Measurements from ENCODE around the gene ARSG. TPM values are rescaled to one million over a fixed set of nuclear protein-coding genes. Genes with fewer than 3 reads are reported as not detected.

ARSG gene
- polyA plus RNA-seq, 2 of the 4 experiments (the other 2 are of a cell fraction) = 0.57 to 1.7 TPM

DNA sequence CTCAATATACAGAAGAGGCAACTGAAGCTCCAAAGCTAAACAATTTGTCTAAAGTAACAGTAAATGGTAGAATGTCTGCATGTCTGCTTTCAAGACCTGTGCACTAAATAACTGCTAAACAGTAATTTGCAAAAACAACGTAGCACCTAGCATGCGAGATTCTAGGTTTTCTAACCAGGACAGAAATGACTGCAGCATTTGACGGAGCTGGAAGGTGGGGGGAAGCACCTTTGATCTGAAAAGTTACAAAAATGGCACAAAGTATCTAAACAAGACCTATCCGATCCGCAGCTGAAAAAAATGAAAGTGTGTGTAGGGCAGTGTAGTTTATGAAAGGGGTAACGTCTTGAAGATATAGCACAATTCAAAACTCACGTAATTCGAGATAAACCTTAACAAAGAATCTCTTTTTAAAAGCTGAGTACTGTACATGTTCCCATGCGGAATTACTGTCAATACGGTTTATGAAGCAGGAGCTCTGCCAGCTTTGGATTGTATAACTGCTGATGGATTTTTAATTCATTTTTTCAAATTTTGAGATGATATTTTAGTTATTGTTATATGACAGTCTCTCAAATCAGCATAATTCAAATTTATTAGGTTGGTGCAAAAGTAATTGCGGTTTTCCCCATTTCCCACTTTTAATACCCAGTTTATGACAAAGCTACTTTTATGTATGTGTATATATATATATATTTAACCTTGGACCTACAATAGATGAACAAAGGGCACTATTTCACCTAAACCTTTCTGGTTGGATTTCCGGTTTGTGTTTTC, 167.2 kb downstream of the ARSG start:
- DNase-seq (ENCODE audit: low read depth in 1 of 2, low spot score in 1 of 2) = no peak
- Histone ChIP-seq H3K4me1 (peaks cover 19% of the 10 kb centered on the region), H3K27ac (no peak overlapping the region), H3K4me3 (peak overlapping the region; percentile 92), H3K9me3 (no peaks in the 10 kb centered on the region), H3K4me2 (peak overlapping the region; percentile 93)
- CTCF ChIA-PET = interaction anchor here (0.6 to 11.7 kb wide), 15 partner anchors 8 to 567 kb away, joined by 3 to 115 read pairs (median 5); no protein-coding TSS in a partner anchor
- POLR2A ChIA-PET = interaction anchor here (0.6 to 2.6 kb wide), 7 partner anchors 13 to 439 kb away, joined by 3 to 20 read pairs (median 4); partner anchors contain the start of genes AMZ2 and KPNA2
- ATAC-seq = no peak
- TF ChIP-seq SMC3 (IDR thresholded peaks at IDR 0.05) (no peak), RNF2 (IDR thresholded peaks at IDR 0.05; ENCODE audit: borderline replicate concordance, low read depth) (no peak), NR3C1 (IDR thresholded peaks at IDR 0.05) (no peak), TP53 (CRISPR knock-in tag; IDR thresholded peaks at IDR 0.05) (no peak), POLR2A (IDR thresholded peaks at IDR 0.05; ENCODE audit: low read length) (no peak), FOSB (CRISPR knock-in tag; IDR thresholded peaks at IDR 0.05) (no peak), HOXA7 (CRISPR knock-in tag; IDR thresholded peaks at IDR 0.05) (no peak), RAD21 (conservative IDR thresholded peaks at IDR 0.05 in 1 of 2, IDR thresholded peaks at IDR 0.05 in 1 of 2) (no peak), KDM1A (IDR thresholded peaks at IDR 0.05; ENCODE audit: low read depth) (no peak), JUN (IDR thresholded peaks at IDR 0.05) (no peak)
- TF ChIP-seq, protein P1, sequence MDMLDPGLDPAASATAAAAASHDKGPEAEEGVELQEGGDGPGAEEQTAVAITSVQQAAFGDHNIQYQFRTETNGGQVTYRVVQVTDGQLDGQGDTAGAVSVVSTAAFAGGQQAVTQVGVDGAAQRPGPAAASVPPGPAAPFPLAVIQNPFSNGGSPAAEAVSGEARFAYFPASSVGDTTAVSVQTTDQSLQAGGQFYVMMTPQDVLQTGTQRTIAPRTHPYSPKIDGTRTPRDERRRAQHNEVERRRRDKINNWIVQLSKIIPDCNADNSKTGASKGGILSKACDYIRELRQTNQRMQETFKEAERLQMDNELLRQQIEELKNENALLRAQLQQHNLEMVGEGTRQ (IDR thresholded peaks at IDR 0.05) = no peak
- no peak for FAIRE-seq
- WGBS (ENCODE audit: missing lambda C conversion rate) = 43% methylated on average over 12 of the region's 12 CpGs

DNA sequence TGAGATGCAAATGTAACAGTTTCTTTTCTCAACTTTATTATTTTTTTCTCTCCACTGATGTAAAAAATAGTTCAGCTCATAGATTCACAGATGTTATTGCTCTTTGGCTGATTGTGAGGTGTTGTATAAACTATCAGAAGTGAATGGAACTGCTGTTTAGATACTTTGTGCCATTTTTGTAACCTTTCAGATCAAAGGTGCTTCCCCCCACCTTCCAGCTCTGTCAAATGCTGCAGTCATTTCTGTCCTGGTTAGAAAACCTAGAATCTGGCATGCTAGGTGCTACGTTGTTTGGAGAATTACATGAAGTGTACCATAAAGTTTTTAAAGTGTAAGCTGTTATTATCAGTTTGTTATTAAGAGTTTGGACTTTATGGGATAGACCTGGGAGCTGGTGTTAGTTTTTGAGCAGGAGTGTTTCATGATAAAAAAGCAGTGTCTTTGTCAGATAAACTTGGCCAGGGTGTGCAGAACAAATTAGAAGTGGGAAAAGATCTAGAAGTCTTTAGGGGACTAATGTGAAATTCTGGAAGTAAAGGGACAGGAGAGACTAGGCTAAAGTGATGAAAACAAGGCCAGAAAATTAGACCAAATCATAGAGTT, 167.8 kb downstream of the ARSG start:
- H3K4me1 ChIP-seq = peaks cover 19% of the 10 kb centered on the region
- H3K4me3 ChIP-seq = no peak overlapping the region
- DNase-seq (ENCODE audit: low read depth in 1 of 2, low spot score in 1 of 2) (no peak), ATAC-seq (no peak), FAIRE-seq (no peak)
- 0% methylated on average over 1 of the region's 1 CpG for WGBS (ENCODE audit: missing lambda C conversion rate)
- CTCF ChIA-PET = interaction anchor here (1.3 to 11.7 kb wide), 11 partner anchors 15 to 567 kb away, joined by 3 to 115 read pairs (median 6); partner anchors contain the start of gene AMZ2
- H3K9me3 ChIP-seq = no peaks in the 10 kb centered on the region
- POLR2A ChIA-PET = interaction anchor here (1.1 to 2.6 kb wide), 3 partner anchors 167 to 439 kb away, joined by 3 to 20 read pairs (median 5); partner anchors contain the start of gene AMZ2
- H3K4me2 ChIP-seq = no peak overlapping the region
- no peak overlapping the region for H3K27ac ChIP-seq
- no peak for TF ChIP-seq EHF (CRISPR knock-in tag; IDR thresholded peaks at IDR 0.05)
- TF ChIP-seq POLR2AphosphoS2 (conservative IDR thresholded peaks at IDR 0.05; ENCODE audit: low read length) = no peak
- TF ChIP-seq, protein P2, sequence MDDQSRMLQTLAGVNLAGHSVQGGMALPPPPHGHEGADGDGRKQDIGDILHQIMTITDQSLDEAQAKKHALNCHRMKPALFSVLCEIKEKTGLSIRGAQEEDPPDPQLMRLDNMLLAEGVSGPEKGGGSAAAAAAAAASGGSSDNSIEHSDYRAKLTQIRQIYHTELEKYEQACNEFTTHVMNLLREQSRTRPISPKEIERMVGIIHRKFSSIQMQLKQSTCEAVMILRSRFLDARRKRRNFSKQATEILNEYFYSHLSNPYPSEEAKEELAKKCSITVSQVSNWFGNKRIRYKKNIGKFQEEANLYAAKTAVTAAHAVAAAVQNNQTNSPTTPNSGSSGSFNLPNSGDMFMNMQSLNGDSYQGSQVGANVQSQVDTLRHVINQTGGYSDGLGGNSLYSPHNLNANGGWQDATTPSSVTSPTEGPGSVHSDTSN (IDR thresholded peaks at IDR 0.05) = no peak
- TF ChIP-seq, protein P3, sequence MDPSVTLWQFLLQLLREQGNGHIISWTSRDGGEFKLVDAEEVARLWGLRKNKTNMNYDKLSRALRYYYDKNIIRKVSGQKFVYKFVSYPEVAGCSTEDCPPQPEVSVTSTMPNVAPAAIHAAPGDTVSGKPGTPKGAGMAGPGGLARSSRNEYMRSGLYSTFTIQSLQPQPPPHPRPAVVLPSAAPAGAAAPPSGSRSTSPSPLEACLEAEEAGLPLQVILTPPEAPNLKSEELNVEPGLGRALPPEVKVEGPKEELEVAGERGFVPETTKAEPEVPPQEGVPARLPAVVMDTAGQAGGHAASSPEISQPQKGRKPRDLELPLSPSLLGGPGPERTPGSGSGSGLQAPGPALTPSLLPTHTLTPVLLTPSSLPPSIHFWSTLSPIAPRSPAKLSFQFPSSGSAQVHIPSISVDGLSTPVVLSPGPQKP (IDR thresholded peaks at IDR 0.05; ENCODE audit: low read depth, low read length) = no peak

DNA sequence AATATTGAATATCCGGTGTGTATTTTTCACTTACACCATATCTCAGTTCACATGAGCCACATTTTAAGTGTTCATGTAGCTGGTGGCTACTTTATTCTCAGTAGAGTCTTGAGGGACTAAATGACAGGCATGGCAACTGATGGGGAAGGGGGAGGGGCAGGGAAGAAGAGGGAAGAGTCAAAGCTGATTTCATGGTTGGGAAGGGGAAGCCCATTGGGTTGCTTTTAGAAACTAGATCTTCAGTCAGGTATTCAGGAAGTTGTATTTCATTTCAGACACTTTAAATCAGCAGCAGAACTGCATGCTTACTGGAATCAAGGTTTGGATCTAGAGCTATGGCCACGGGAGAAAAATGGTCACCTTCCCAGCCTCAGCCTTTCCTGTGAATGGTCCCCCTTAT, 168.9 kb downstream of the ARSG start:
- TF ChIP-seq, protein P1 (IDR thresholded peaks at IDR 0.05) = no peak
- no peak for TF ChIP-seq ZFP36 (IDR thresholded peaks at IDR 0.05; ENCODE audit: borderline replicate concordance, partially characterized antibody)
- TF ChIP-seq JUN (IDR thresholded peaks at IDR 0.05) = no peak
- TF ChIP-seq HEYL (CRISPR knock-in tag; IDR thresholded peaks at IDR 0.05) = no peak
- TF ChIP-seq RNF2 (IDR thresholded peaks at IDR 0.05; ENCODE audit: borderline replicate concordance, low read depth) = no peak
- TF ChIP-seq, protein P4, sequence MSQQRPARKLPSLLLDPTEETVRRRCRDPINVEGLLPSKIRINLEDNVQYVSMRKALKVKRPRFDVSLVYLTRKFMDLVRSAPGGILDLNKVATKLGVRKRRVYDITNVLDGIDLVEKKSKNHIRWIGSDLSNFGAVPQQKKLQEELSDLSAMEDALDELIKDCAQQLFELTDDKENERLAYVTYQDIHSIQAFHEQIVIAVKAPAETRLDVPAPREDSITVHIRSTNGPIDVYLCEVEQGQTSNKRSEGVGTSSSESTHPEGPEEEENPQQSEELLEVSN (IDR thresholded peaks at IDR 0.05; ENCODE audit: borderline replicate concordance, low read depth) = no peak
- no peak for TF ChIP-seq PHF8 (IDR thresholded peaks at IDR 0.05; ENCODE audit: borderline replicate concordance, low read depth)
- TF ChIP-seq FOXS1 (CRISPR knock-in tag; IDR thresholded peaks at IDR 0.05) = no peak
- TF ChIP-seq EP300 (IDR thresholded peaks at IDR 0.05) = no peak
- TF ChIP-seq ZNF302 (CRISPR knock-in tag; IDR thresholded peaks at IDR 0.05) = no peak
- no peak for TF ChIP-seq POLR2AphosphoS2 (conservative IDR thresholded peaks at IDR 0.05; ENCODE audit: low read length)
- no peak for TF ChIP-seq JUNB (IDR thresholded peaks at IDR 0.05)
- no peak for TF ChIP-seq RFX5 (IDR thresholded peaks at IDR 0.05)
- H3K4me3 ChIP-seq = no peak overlapping the region
- ChIA-PET POLR2A (no interaction called here), CTCF (interaction anchor here (0.6 to 11.7 kb wide), 6 partner anchors 21 to 288 kb away, joined by 3 to 115 read pairs (median 22); partner anchors contain the start of gene AMZ2)
- peaks cover 19% of the 10 kb centered on the region for H3K4me1 ChIP-seq
- FAIRE-seq (no peak), ATAC-seq (no peak), DNase-seq (ENCODE audit: low read depth in 1 of 2, low spot score in 1 of 2) (no peak)
- no peaks in the 10 kb centered on the region for H3K9me3 ChIP-seq
- 54% methylated on average over 2 of the region's 2 CpGs for WGBS (ENCODE audit: missing lambda C conversion rate)
- no peak overlapping the region for H3K27ac ChIP-seq
- H3K4me2 ChIP-seq = no peak overlapping the region
